ENCODE results near the gene HS3ST4.

HS3ST4 gene

GRCh38 chr16:25896411-25896810 lies 204.7 kb downstream of the HS3ST4 start:
- no peak for TF ChIP-seq CTCF (IDR thresholded peaks at IDR 0.05)
- Histone ChIP-seq H3K9me3 (no peaks in the 10 kb centered on the region), H3K4me1 (no peaks in the 10 kb centered on the region), H3K27me3 (no peaks in the 10 kb centered on the region), H3K4me3 (no peak overlapping the region), H3K27ac (no peak overlapping the region), H3K36me3 (no peaks in the 10 kb centered on the region)
- no peak for DNase-seq
- intact Hi-C loops (cut with DNase I; ENCODE audit: low total_unique reads) = no loop called here

GRCh38 chr16:25897702-25898101 lies 205.9 kb downstream of the HS3ST4 start:
- Histone ChIP-seq H3K27me3 (no peaks in the 10 kb centered on the region), H3K9me3 (no peaks in the 10 kb centered on the region), H3K4me1 (no peaks in the 10 kb centered on the region), H3K36me3 (no peaks in the 10 kb centered on the region), H3K4me3 (no peak overlapping the region), H3K27ac (no peak overlapping the region)
- no peak for DNase-seq
- no peak for TF ChIP-seq CTCF (IDR thresholded peaks at IDR 0.05)
- intact Hi-C loops (cut with DNase I; ENCODE audit: low total_unique reads) = no loop called here

- Histone ChIP-seq H3K4me1 (no peaks in the 10 kb centered on the region), H3K27me3 (no peaks in the 10 kb centered on the region), H3K36me3 (no peaks in the 10 kb centered on the region), H3K4me3 (no peak overlapping the region), H3K9me3 (no peaks in the 10 kb centered on the region), H3K27ac (no peak overlapping the region)
- intact Hi-C loops (cut with DNase I; ENCODE audit: low total_unique reads) = no loop called here
- no peak for TF ChIP-seq CTCF (IDR thresholded peaks at IDR 0.05)
- no peak for DNase-seq
Measured at GRCh38 chr16:25905810-25906209, 214.1 kb downstream of the HS3ST4 start.

- H3K27me3 ChIP-seq = peaks cover 0 to 3% of the 10 kb centered on the region in 2 donors
- H3K4me1 ChIP-seq = no peaks in the 10 kb centered on the region
- no peaks in the 10 kb centered on the region for H3K36me3 ChIP-seq
- DNase-seq = no peak
- TF ChIP-seq CTCF (IDR thresholded peaks at IDR 0.05) = no peak
- no peak overlapping the region for H3K4me3 ChIP-seq
- H3K27ac ChIP-seq = no peak overlapping the region
- intact Hi-C loops (cut with DNase I; ENCODE audit: low total_unique reads) = no loop called here
- H3K9me3 ChIP-seq = no peaks in the 10 kb centered on the region
Measured at GRCh38 chr16:25910971-25911370, 219.2 kb downstream of the HS3ST4 start.

- H3K27me3 ChIP-seq = peaks cover 0 to 3% of the 10 kb centered on the region in 2 donors
- no peak overlapping the region for H3K27ac ChIP-seq
- no peak overlapping the region for H3K4me3 ChIP-seq
- no peaks in the 10 kb centered on the region for H3K4me1 ChIP-seq
- no peak for TF ChIP-seq CTCF (IDR thresholded peaks at IDR 0.05)
- DNase-seq = no peak
- no peaks in the 10 kb centered on the region for H3K9me3 ChIP-seq
- intact Hi-C loops (cut with DNase I; ENCODE audit: low total_unique reads) = no loop called here
- no peaks in the 10 kb centered on the region for H3K36me3 ChIP-seq
Measured at GRCh38 chr16:25912321-25912720, 220.6 kb downstream of the HS3ST4 start.

- no peaks in the 10 kb centered on the region for H3K36me3 ChIP-seq
- no peak for TF ChIP-seq CTCF (IDR thresholded peaks at IDR 0.05)
Measured at GRCh38 chr16:25914357-25914962, 222.7 kb downstream of the HS3ST4 start.

More at GRCh38 chr16:25914357-25914962, 222.7 kb downstream of the HS3ST4 start:
- intact Hi-C loops (cut with DNase I; ENCODE audit: low total_unique reads) = no loop called here
- H3K4me1 ChIP-seq = no peaks in the 10 kb centered on the region
- H3K9me3 ChIP-seq = no peaks in the 10 kb centered on the region
- H3K4me3 ChIP-seq = no peak overlapping the region
- DNase-seq = no peak
- peaks cover 0 to 3% of the 10 kb centered on the region in 2 donors for H3K27me3 ChIP-seq
- H3K27ac ChIP-seq = no peak overlapping the region

Data from tibial artery (tissue), 4 donors.